GM12878 (cell line): ENCODE results near the gene UPK1B.

ENCODE experiments used
- CBX3 ChIP-seq: fragments of 200-600 bp; sonication (generic); IDR thresholded peaks from 2 replicates; pipeline ENCODE4 v1.6.1; 2016; ENCODE audit warnings: low read depth, borderline replicate concordance
- CHD1 ChIP-seq: IDR thresholded peaks from 2 replicates; pipeline ENCODE4 v1.6.1; 2012; ENCODE audit warnings: low read depth, low read length, improper control_type of control experiment
- JUND ChIP-seq: IDR thresholded peaks from 2 replicates; pipeline ENCODE4 v1.6.1; 2012; ENCODE audit warnings: low read depth, mild to moderate bottlenecking, low read length, improper control_type of control experiment, moderate library complexity
- NFIC ChIP-seq: IDR thresholded peaks from 2 replicates; pipeline ENCODE4 v1.6.1; 2012; ENCODE audit warnings: low read depth, mild to moderate bottlenecking, inconsistent platforms, low read length, moderate library complexity
- POU2F2 ChIP-seq: IDR thresholded peaks from 3 replicates; pipeline ENCODE4 v1.6.1; 2011; ENCODE audit warnings: low read depth, mild to moderate bottlenecking, low read length, borderline replicate concordance

DNA sequence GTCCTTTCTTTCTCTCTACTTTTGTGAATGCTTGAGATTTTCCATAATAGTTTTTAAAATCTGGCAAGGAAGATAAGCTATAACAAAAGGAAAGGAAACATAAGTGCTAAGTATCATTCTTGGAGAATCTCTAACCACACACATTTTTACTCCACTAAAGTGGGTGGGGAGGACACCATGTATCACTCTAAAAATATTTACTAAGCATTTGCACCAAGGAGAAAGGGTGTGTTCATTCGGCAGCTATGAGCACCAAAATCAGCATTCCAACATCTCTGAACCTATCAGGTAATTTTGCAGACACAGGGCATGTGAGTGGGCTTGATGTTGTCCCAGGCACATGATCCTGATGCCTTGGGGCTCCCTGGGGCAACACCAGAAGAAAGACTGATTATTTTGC is 61.8 kb downstream of the UPK1B start:
- TF ChIP-seq JUND (no peak), NFIC (no peak), CBX3 (no peak), CHD1 (no peak), POU2F2 (no peak)
